Mesenchymal stem cell (in vitro differentiated cells and primary cell): ENCODE measurements around the gene NPTN.

Source experiments
- DNase-seq: peaks from one replicate; pipeline ENCODE4 v3.0.0-alpha.2; 2013
- H2AFZ ChIP-seq: one replicate; pipeline ENCODE4 v1.6.1; 2013; ENCODE audit warnings: low read depth, mild to moderate bottlenecking, control low read depth, inconsistent platforms, low read length, moderate library complexity
- H2AK5ac ChIP-seq: 2 replicates; pipeline ENCODE4 v1.6.1; 2013; ENCODE audit warnings: low read length, moderate library complexity, mild to moderate bottlenecking, inconsistent platforms; ENCODE audit not compliant: severe bottlenecking
- H2BK120ac ChIP-seq: one replicate; pipeline ENCODE4 v1.6.1; 2013; ENCODE audit warnings: low read depth, mild to moderate bottlenecking, inconsistent platforms, low read length, moderate library complexity
- H2BK12ac ChIP-seq, 2 experiments: one replicate each; pipeline ENCODE4 v1.6.1; 2013; ENCODE audit warnings: inconsistent platforms in 2 of 2, low read length in 2 of 2, mild to moderate bottlenecking in 2 of 2, moderate library complexity in 2 of 2, control low read depth in 1 of 2
- H2BK15ac ChIP-seq: one replicate; pipeline ENCODE4 v1.6.1; 2013; ENCODE audit warnings: mild to moderate bottlenecking, low read depth, inconsistent platforms; ENCODE audit not compliant: poor library complexity, severe bottlenecking
- H2BK5ac ChIP-seq: 2 replicates; pipeline ENCODE4 v1.6.1; 2013; ENCODE audit warnings: low read depth, mild to moderate bottlenecking, low read length, control low read depth, inconsistent platforms; ENCODE audit not compliant: poor library complexity, severe bottlenecking
- H3K14ac ChIP-seq, 2 experiments: one replicate each; pipeline ENCODE4 v1.6.1; 2013; ENCODE audit warnings: inconsistent platforms in 2 of 2, low read length in 2 of 2, control low read depth in 1 of 2, mild to moderate bottlenecking in 1 of 2, moderate library complexity in 1 of 2
- H3K18ac ChIP-seq, 2 experiments: one replicate each; pipeline ENCODE4 v1.6.1; 2013; ENCODE audit warnings: inconsistent platforms in 2 of 2, low read length in 2 of 2, control low read depth in 1 of 2, low read depth in 1 of 2, mild to moderate bottlenecking in 1 of 2
- H3K23ac ChIP-seq, 2 experiments: one replicate each; pipeline ENCODE4 v1.6.1; 2013; ENCODE audit warnings: inconsistent platforms in 2 of 2, low read length in 2 of 2, mild to moderate bottlenecking in 2 of 2, moderate library complexity in 2 of 2, control low read depth in 1 of 2
- H3K27ac ChIP-seq: 2 replicates; pipeline ENCODE4 v1.5.1; 2013; ENCODE audit warnings: mild to moderate bottlenecking, moderate library complexity, low read length, control low read depth, inconsistent platforms; ENCODE audit not compliant: poor library complexity, severe bottlenecking
- H3K27me3 ChIP-seq, 2 experiments: 2 replicates each; pipeline versions ENCODE4 v1.6.1 to v1.7.0; 2013; ENCODE audit warnings: low read length in 2 of 2, mild to moderate bottlenecking in 2 of 2, moderate library complexity in 2 of 2, control low read depth in 1 of 2, inconsistent platforms in 1 of 2; ENCODE audit not compliant: control insufficient read depth in 1 of 2, insufficient read depth in 1 of 2
- H3K36me3 ChIP-seq, 2 experiments: 2 replicates each; pipeline versions ENCODE4 v1.6.1 to v1.7.0; 2013; ENCODE audit warnings: low read length in 2 of 2, control low read depth in 1 of 2, inconsistent platforms in 1 of 2, low read depth in 1 of 2, mild to moderate bottlenecking in 1 of 2; ENCODE audit not compliant: insufficient read depth in 2 of 2, control insufficient read depth in 1 of 2
- H3K4ac ChIP-seq, 2 experiments: one replicate each; pipeline ENCODE4 v1.6.1; 2013; ENCODE audit warnings: inconsistent platforms in 2 of 2, low read length in 2 of 2, mild to moderate bottlenecking in 2 of 2, moderate library complexity in 2 of 2, control low read depth in 1 of 2, low read depth in 1 of 2
- H3K4me1 ChIP-seq: 2 replicates; pipeline ENCODE4 v1.6.1; 2013; ENCODE audit warnings: low read depth, low read length, control low read depth; ENCODE audit not compliant: control insufficient read depth, insufficient read depth
- H3K4me2 ChIP-seq: 2 replicates; pipeline ENCODE4 v1.6.1; 2013; ENCODE audit warnings: low read length, mild to moderate bottlenecking, inconsistent platforms; ENCODE audit not compliant: poor library complexity, severe bottlenecking
- H3K4me3 ChIP-seq, 2 experiments: 2 replicates each; pipeline versions ENCODE4 v1.5.1 to v1.7.0; 2013; ENCODE audit warnings: low read length in 2 of 2, mild to moderate bottlenecking in 2 of 2, control low read depth in 1 of 2, low read depth in 1 of 2; ENCODE audit not compliant: insufficient read depth in 1 of 2
- H3K79me1 ChIP-seq: replicated peaks from 2 replicates; pipeline ENCODE4 v1.6.1; 2013; ENCODE audit warnings: mild to moderate bottlenecking, control low read depth, low read length, inconsistent platforms; ENCODE audit not compliant: poor library complexity, severe bottlenecking
- H3K9ac ChIP-seq: 2 replicates; pipeline ENCODE4 v1.7.0; 2013; ENCODE audit warnings: mild to moderate bottlenecking, low read length, moderate library complexity
- H3K9me3 ChIP-seq: 2 replicates; pipeline ENCODE4 v1.7.0; 2013; ENCODE audit warnings: mild to moderate bottlenecking, low read length; ENCODE audit not compliant: control insufficient read depth
- H4K8ac ChIP-seq: one replicate; pipeline ENCODE4 v1.6.1; 2013; ENCODE audit warnings: inconsistent platforms, mild to moderate bottlenecking, low read length, moderate library complexity
- H4K91ac ChIP-seq: one replicate; pipeline ENCODE4 v1.6.1; 2013; ENCODE audit warnings: mild to moderate bottlenecking, low read length, inconsistent platforms
- WGBS: methylation state at CpG from one replicate; pipeline ENCODE4 v1.1.7; 2013; ENCODE audit warnings: mixed read lengths; 5-methylcytosine and 5-hydroxymethylcytosine counted together

NPTN gene

GRCh38 chr15:73678498-73678897, 45.3 kb upstream of the NPTN start:
- no peak overlapping the region for H3K27ac ChIP-seq
- no peaks in the 10 kb centered on the region for H3K79me1 ChIP-seq
- no peak overlapping the region for H2AFZ ChIP-seq
- no peak overlapping the region for H3K9ac ChIP-seq
- H3K4ac ChIP-seq: no peak overlapping the region
- H3K23ac ChIP-seq: no peak overlapping the region
- H4K91ac ChIP-seq: no peak overlapping the region
- 90% methylated on average over 2 of the region's 3 CpGs for WGBS
- no peak overlapping the region for H3K4me3 ChIP-seq
- no peak overlapping the region for H2AK5ac ChIP-seq
- no peaks in the 10 kb centered on the region for H3K36me3 ChIP-seq
- H2BK12ac ChIP-seq: no peak overlapping the region
- no peak overlapping the region for H3K4me2 ChIP-seq
- H3K9me3 ChIP-seq: no peaks in the 10 kb centered on the region
- no peak overlapping the region for H4K8ac ChIP-seq
- H2BK120ac ChIP-seq: no peak overlapping the region
- peaks cover 9 to 25% of the 10 kb centered on the region in 2 experiments for H3K27me3 ChIP-seq
- H3K14ac ChIP-seq: no peak overlapping the region
- H2BK5ac ChIP-seq: no peak overlapping the region
- H2BK15ac ChIP-seq: no peak overlapping the region
- DNase-seq: no peak
- no peak overlapping the region for H3K18ac ChIP-seq
- H3K4me1 ChIP-seq: peaks cover under 1% of the 10 kb centered on the region

- H2BK5ac ChIP-seq: no peak overlapping the region
- no peaks in the 10 kb centered on the region for H3K36me3 ChIP-seq
- no peak overlapping the region for H2BK120ac ChIP-seq
- no peak overlapping the region for H2BK12ac ChIP-seq
- no peak overlapping the region for H3K27ac ChIP-seq
- no peaks in the 10 kb centered on the region for H3K4me1 ChIP-seq
- H3K4me3 ChIP-seq: no peak overlapping the region
- no peak overlapping the region for H4K8ac ChIP-seq
- DNase-seq: no peak
- no peak overlapping the region for H3K23ac ChIP-seq
- H2AK5ac ChIP-seq: no peak overlapping the region
- no peak overlapping the region for H4K91ac ChIP-seq
- no peak overlapping the region for H3K4ac ChIP-seq
- H3K79me1 ChIP-seq: no peaks in the 10 kb centered on the region
- peaks cover 16 to 33% of the 10 kb centered on the region in 2 experiments for H3K27me3 ChIP-seq
- H3K4me2 ChIP-seq: no peak overlapping the region
- H3K9me3 ChIP-seq: no peaks in the 10 kb centered on the region
- no peak overlapping the region for H3K9ac ChIP-seq
- H3K18ac ChIP-seq: no peak overlapping the region
- no peak overlapping the region for H2AFZ ChIP-seq
- H3K14ac ChIP-seq: no peak overlapping the region
- no peak overlapping the region for H2BK15ac ChIP-seq
- 63% methylated on average over 2 of the region's 2 CpGs for WGBS
Observed at GRCh38 chr15:73677733-73678132, 44.5 kb upstream of the NPTN start.

- H3K23ac ChIP-seq: peak overlapping the region in 1 of 2 experiments; percentile 2
- H3K27me3 ChIP-seq: peaks cover 22 to 39% of the 10 kb centered on the region in 2 experiments
- H4K8ac ChIP-seq: no peak overlapping the region
- no peak overlapping the region for H2BK12ac ChIP-seq
- H3K79me1 ChIP-seq: no peaks in the 10 kb centered on the region
- H3K36me3 ChIP-seq: no peaks in the 10 kb centered on the region
- no peak overlapping the region for H2AK5ac ChIP-seq
- H3K14ac ChIP-seq: no peak overlapping the region
- no peak overlapping the region for H2AFZ ChIP-seq
- no peak overlapping the region for H3K27ac ChIP-seq
- H3K4me1 ChIP-seq: no peaks in the 10 kb centered on the region
- no peak overlapping the region for H3K4ac ChIP-seq
- H4K91ac ChIP-seq: no peak overlapping the region
- no peak overlapping the region for H3K4me3 ChIP-seq
- no peak overlapping the region for H3K18ac ChIP-seq
- H2BK120ac ChIP-seq: no peak overlapping the region
- H2BK5ac ChIP-seq: no peak overlapping the region
- no peak overlapping the region for H3K4me2 ChIP-seq
- peak; percentile 75 for DNase-seq
- H3K9ac ChIP-seq: no peak overlapping the region
- peaks cover 5% of the 10 kb centered on the region for H3K9me3 ChIP-seq
- no peak overlapping the region for H2BK15ac ChIP-seq
- 80% methylated on average over 5 of the region's 5 CpGs for WGBS
Observed at GRCh38 chr15:73677146-73677607, 44.0 kb upstream of the NPTN start.

- Histone ChIP-seq H3K36me3 (no peaks in the 10 kb centered on the region), H3K4ac (no peak overlapping the region), H3K14ac (no peak overlapping the region), H4K8ac (no peak overlapping the region), H2AFZ (no peak overlapping the region), H2BK12ac (no peak overlapping the region), H3K27me3 (peaks cover 39 to 54% of the 10 kb centered on the region in 2 experiments), H2AK5ac (no peak overlapping the region), H3K4me1 (no peaks in the 10 kb centered on the region), H3K23ac (no peak overlapping the region), H3K9ac (no peak overlapping the region), H3K4me2 (no peak overlapping the region), H4K91ac (no peak overlapping the region), H3K4me3 (no peak overlapping the region), H3K79me1 (no peaks in the 10 kb centered on the region), H2BK5ac (no peak overlapping the region), H3K27ac (no peak overlapping the region), H2BK120ac (no peak overlapping the region), H3K9me3 (peaks cover 6% of the 10 kb centered on the region), H3K18ac (no peak overlapping the region), H2BK15ac (no peak overlapping the region)
- DNase-seq: no peak
- 100% methylated on average over 1 of the region's 1 CpG for WGBS
Observed at GRCh38 chr15:73674587-73674986, 41.4 kb upstream of the NPTN start.
